Measurements from ENCODE around the gene P2RY8. TPM values are rescaled to one million over a fixed set of nuclear protein-coding genes. Genes with fewer than 3 reads are reported as not detected.
"Not testable (repeated sequence)": the region's sequence is repeated elsewhere in the genome, so short reads cannot be mapped to it uniquely, and the experiment has no call there.

The P2RY8 gene
- total and polyA plus RNA-seq, 5 donors, result 1.6 to 3.8 (median 2.2) TPM

DNA sequence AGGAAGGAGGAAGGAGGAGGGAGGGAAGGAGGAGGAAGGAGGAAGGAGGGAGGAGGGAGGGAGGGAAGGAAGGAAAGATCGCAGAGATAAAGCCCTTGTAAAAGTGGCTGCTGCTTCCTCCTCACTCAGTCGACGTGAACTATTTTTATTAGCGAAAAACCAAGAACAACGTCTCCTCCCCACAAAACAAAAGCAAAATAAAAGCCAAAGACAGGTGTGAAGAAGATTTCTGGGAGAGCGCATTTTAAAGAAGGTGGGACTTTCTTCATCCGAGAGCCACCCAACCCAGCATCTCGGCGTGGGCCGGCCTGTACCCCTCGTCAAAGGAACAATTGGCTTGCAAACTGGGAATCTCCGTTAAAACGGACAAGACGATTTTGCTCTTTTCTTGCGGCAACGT is 43.6 kb downstream of the P2RY8 start:
- no peak for DNase-seq
- intact Hi-C loops (cut with DNase I), result no loop called here
- no peaks in the 10 kb centered on the region for H3K9me3 ChIP-seq (ENCODE audit: control insufficient read depth, low read length)
- no peak overlapping the region for H3K4me3 ChIP-seq (ENCODE audit: low read length)
- H3K4me1 ChIP-seq (ENCODE audit: control insufficient read depth, insufficient read depth, low read length), result no peaks in the 10 kb centered on the region
- no peaks in the 10 kb centered on the region for H3K27me3 ChIP-seq (ENCODE audit: control insufficient read depth, insufficient read depth)
- 28% methylated on average over 16 of the region's 16 CpGs for WGBS
- no peak for ATAC-seq
- H3K27ac ChIP-seq (ENCODE audit: low read length), result peak overlapping the region; percentile 16

- WGBS, result 90% methylated on average over 9 of the region's 9 CpGs
- H3K27me3 ChIP-seq (ENCODE audit: control insufficient read depth, insufficient read depth), result no peaks in the 10 kb centered on the region
- no peak overlapping the region for H3K4me3 ChIP-seq (ENCODE audit: low read length)
- ATAC-seq (no peak), DNase-seq (no peak)
- no peak overlapping the region for H3K27ac ChIP-seq (ENCODE audit: low read length)
- intact Hi-C loops (cut with DNase I), result no loop called here
- H3K9me3 ChIP-seq (ENCODE audit: control insufficient read depth, low read length), result no peaks in the 10 kb centered on the region
- no peaks in the 10 kb centered on the region for H3K4me1 ChIP-seq (ENCODE audit: control insufficient read depth, insufficient read depth, low read length)
Measured at GRCh38 chrX:1492421-1493012, 44.5 kb downstream of the P2RY8 start.

DNA sequence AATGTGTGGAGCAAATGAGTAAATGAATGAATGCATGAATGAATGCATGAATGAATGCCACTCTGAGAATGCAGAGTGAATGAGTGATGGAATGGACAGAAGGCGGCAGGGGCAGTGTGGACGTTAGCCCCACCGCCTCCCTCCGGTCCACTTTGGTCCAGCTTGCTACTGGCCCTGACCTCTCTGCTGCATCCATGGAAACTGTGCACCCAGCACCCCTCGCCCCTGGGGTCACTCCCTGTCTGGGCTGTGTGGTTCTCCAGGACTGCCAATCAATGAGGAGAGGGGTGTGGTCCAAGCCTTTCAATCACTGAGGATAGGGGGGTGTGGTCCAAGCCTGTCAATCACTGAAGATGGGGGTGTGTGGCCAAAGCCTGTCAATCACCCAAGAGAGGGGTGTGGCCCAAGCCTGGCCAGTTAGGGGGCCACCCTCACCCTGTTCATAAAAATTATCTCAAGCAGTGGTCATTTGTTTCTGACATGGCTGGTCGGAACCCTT is 45.1 kb downstream of the P2RY8 start:
- DNase-seq (no peak), ATAC-seq (no peak)
- H3K27me3 ChIP-seq (ENCODE audit: control insufficient read depth, insufficient read depth), result no peaks in the 10 kb centered on the region
- H3K9me3 ChIP-seq (ENCODE audit: control insufficient read depth, low read length), result no peaks in the 10 kb centered on the region
- H3K4me3 ChIP-seq (ENCODE audit: low read length), result no peak overlapping the region
- H3K27ac ChIP-seq (ENCODE audit: low read length), result no peak overlapping the region
- intact Hi-C loops (cut with DNase I), result no loop called here
- no peaks in the 10 kb centered on the region for H3K4me1 ChIP-seq (ENCODE audit: control insufficient read depth, insufficient read depth, low read length)
- 86% methylated on average over 6 of the region's 6 CpGs for WGBS

GRCh38 chrX:1491248-1491647 is 45.7 kb downstream of the P2RY8 start:
- intact Hi-C loops (cut with DNase I); H3K27ac ChIP-seq (ENCODE audit: low read length); H3K27me3 ChIP-seq (ENCODE audit: control insufficient read depth, insufficient read depth); ATAC-seq; DNase-seq; H3K4me3 ChIP-seq (ENCODE audit: low read length); H3K4me1 ChIP-seq (ENCODE audit: control insufficient read depth, insufficient read depth, low read length); H3K9me3 ChIP-seq (ENCODE audit: control insufficient read depth, low read length): not testable (repeated sequence)
- 97% methylated on average over 4 of the region's 4 CpGs for WGBS

GRCh38 chrX:1490723-1491122 is 46.3 kb downstream of the P2RY8 start:
- WGBS, result 95% methylated on average over 1 of the region's 1 CpG
- H3K4me1 ChIP-seq (ENCODE audit: control insufficient read depth, insufficient read depth, low read length); H3K27me3 ChIP-seq (ENCODE audit: control insufficient read depth, insufficient read depth); H3K27ac ChIP-seq (ENCODE audit: low read length); H3K4me3 ChIP-seq (ENCODE audit: low read length); DNase-seq; intact Hi-C loops (cut with DNase I); ATAC-seq; H3K9me3 ChIP-seq (ENCODE audit: control insufficient read depth, low read length): not testable (repeated sequence)

DNA sequence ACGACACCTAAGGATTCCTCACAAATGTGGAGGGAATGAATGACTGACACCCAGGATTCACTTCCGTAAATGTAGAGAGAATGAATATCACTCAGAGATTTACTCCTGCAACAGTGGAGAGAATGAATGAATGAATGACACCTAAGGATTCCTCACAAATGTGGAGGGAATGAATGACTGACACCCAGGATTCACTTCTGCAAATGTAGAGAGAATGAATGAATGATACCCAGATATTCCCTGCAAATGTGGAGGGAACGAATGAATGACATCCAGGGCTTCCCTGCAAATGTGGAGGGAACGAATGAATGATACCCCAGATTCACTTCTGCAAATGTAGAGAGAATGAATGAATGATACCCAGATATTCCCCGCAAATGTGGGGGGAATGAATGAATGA is 47.6 kb downstream of the P2RY8 start:
- H3K9me3 ChIP-seq (ENCODE audit: control insufficient read depth, low read length); ATAC-seq; intact Hi-C loops (cut with DNase I); H3K27me3 ChIP-seq (ENCODE audit: control insufficient read depth, insufficient read depth); H3K4me1 ChIP-seq (ENCODE audit: control insufficient read depth, insufficient read depth, low read length); H3K27ac ChIP-seq (ENCODE audit: low read length); H3K4me3 ChIP-seq (ENCODE audit: low read length); DNase-seq: not testable (repeated sequence)
- WGBS, result 76% methylated on average over 5 of the region's 5 CpGs

DNA sequence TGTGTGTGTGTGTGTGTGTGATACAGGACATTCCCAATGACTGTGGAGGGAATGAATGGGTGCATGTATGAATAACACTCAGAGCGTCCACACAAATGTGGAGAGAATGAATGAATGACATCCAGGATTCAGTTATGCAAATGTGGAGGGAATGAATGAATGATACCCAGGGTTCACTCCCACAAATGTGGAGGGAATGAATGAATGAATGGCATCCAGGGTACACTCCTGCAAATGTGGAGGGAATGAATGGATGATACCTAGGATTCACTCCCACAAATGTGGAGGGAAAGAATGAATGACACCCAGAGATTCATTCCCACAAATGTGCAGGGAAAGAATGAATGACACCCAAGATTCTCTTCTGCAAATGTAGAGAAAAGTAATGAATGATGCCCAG is 48.2 kb downstream of the P2RY8 start:
- H3K9me3 ChIP-seq (ENCODE audit: control insufficient read depth, low read length), result no peaks in the 10 kb centered on the region
- DNase-seq, result no peak
- no peak overlapping the region for H3K4me3 ChIP-seq (ENCODE audit: low read length)
- no peak for ATAC-seq
- no peaks in the 10 kb centered on the region for H3K27me3 ChIP-seq (ENCODE audit: control insufficient read depth, insufficient read depth)
- intact Hi-C loops (cut with DNase I), result no loop called here
- WGBS, result 98% methylated on average over 1 of the region's 1 CpG
- no peaks in the 10 kb centered on the region for H3K4me1 ChIP-seq (ENCODE audit: control insufficient read depth, insufficient read depth, low read length)
- H3K27ac ChIP-seq (ENCODE audit: low read length), result no peak overlapping the region

DNA sequence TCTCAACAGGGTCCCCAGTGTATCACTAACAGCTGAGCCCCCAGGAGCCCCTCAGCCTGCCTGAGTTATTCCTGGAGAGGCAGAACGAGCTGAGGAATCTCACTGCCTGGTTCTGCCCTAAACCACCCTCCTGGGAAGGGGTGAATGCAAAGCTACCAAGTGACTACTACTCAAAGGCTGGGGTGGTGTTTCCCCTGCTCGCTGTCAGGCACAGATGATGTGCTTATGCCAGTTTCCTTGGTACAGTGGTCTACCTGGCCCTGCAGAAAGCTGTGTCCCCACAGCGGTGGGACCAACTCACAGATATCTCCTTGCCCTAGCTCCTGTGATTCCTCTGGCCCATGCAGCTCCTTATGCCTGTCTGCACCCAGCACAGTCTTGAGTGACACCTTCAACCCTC is 48.8 kb downstream of the P2RY8 start:
- H3K9me3 ChIP-seq (ENCODE audit: control insufficient read depth, low read length), result no peaks in the 10 kb centered on the region
- WGBS, result 81% methylated on average over 3 of the region's 3 CpGs
- DNase-seq (no peak), ATAC-seq (peak in 1 of 2 donors; percentile 17)
- no peaks in the 10 kb centered on the region for H3K4me1 ChIP-seq (ENCODE audit: control insufficient read depth, insufficient read depth, low read length)
- H3K4me3 ChIP-seq (ENCODE audit: low read length), result no peak overlapping the region
- H3K27me3 ChIP-seq (ENCODE audit: control insufficient read depth, insufficient read depth), result no peaks in the 10 kb centered on the region
- H3K27ac ChIP-seq (ENCODE audit: low read length), result peak overlapping the region; percentile 7
- intact Hi-C loops (cut with DNase I), result no loop called here

DNA sequence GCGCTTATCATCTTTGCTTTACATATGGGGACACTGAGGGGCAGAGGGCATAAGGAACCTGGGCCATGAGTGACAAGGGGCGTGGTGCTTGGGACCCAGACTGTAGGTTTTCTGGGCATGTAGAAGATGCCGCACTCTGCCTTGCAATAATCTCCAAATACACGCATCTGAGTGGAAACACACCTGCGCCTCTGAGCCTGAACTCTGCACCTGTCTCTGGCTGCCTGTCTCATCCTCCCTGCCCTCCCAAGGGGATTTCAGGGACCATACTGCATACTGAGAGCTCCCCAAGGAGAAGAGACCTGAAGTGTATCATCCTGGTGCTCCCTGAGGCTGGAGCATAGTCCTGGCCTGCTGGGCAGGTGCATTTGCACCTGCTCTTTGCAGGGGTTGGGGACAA is 49.6 kb downstream of the P2RY8 start:
- Histone ChIP-seq H3K27ac (ENCODE audit: low read length) (peak overlapping the region; percentile 54), H3K4me3 (ENCODE audit: low read length) (no peak overlapping the region), H3K9me3 (ENCODE audit: control insufficient read depth, low read length) (no peaks in the 10 kb centered on the region), H3K27me3 (ENCODE audit: control insufficient read depth, insufficient read depth) (no peaks in the 10 kb centered on the region), H3K4me1 (ENCODE audit: control insufficient read depth, insufficient read depth, low read length) (no peaks in the 10 kb centered on the region)
- ATAC-seq, result no peak
- DNase-seq, result no peak
- WGBS, result 75% methylated on average over 5 of the region's 5 CpGs
- intact Hi-C loops (cut with DNase I), result no loop called here

DNA sequence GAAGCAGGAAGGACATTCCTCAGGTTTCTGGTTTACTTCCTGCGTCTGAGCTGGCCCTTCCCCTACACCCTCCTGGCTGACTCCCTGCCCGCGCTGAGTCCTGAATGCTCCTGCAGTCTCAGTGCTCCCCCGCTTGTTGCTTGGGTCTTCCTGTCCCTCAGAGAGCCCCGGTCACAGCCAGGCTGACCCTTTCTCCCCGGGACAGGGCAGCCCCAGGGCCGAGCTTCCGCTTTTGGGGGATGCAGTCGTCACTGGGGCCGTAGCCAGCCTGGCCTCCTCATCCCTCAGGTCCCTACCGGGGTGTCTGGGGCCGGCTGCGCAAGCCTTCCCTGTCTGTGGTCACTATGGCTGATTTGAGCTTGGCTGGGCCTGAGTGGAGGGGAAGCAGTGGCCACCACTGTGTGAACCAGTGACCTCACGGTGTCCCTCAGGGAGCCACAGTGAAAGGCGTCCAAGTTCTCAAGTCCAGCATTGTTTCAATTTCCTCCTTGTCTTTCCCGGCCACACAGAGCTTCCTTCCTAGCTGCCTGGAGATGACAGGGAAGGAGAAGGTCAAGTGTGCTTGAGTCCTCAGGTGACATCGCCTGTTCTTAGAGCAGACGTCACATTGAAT is 50.1 kb downstream of the P2RY8 start:
- Histone ChIP-seq H3K27ac (ENCODE audit: low read length) (peak overlapping the region; percentile 19), H3K4me1 (ENCODE audit: control insufficient read depth, insufficient read depth, low read length) (no peaks in the 10 kb centered on the region), H3K9me3 (ENCODE audit: control insufficient read depth, low read length) (no peaks in the 10 kb centered on the region), H3K4me3 (ENCODE audit: low read length) (no peak overlapping the region), H3K27me3 (ENCODE audit: control insufficient read depth, insufficient read depth) (no peaks in the 10 kb centered on the region)
- peak; percentile 67 to 78 (median 76) for DNase-seq
- WGBS, result 46% methylated on average over 18 of the region's 18 CpGs
- intact Hi-C loops (cut with DNase I), result no loop called here
- peak; percentile 92 to 97 for ATAC-seq

DNA sequence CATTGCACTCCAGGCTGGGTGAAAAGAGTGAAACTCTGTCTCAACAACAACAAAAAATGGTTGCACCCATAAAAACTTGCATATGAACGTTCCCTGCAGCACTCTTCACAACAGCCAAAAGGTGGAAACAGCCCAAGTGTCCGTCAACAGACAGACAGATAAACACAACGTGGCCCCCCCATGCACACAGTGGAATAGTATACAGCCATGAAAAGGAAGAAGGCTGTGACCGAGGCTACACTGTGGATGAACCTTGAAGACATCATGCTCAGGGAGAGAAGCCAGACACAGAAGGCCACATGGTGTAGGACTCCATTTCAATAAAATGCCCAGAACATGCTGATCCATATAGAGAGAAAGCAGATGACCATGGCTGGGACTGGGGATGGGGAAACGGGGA is 50.8 kb downstream of the P2RY8 start:
- Histone ChIP-seq H3K27me3 (ENCODE audit: control insufficient read depth, insufficient read depth) (no peaks in the 10 kb centered on the region), H3K4me1 (ENCODE audit: control insufficient read depth, insufficient read depth, low read length) (no peaks in the 10 kb centered on the region), H3K4me3 (ENCODE audit: low read length) (no peak overlapping the region), H3K9me3 (ENCODE audit: control insufficient read depth, low read length) (no peaks in the 10 kb centered on the region), H3K27ac (ENCODE audit: low read length) (peak overlapping the region; percentile 75)
- DNase-seq (no peak), ATAC-seq (no peak)
- WGBS, result 70% methylated on average over 5 of the region's 5 CpGs
- intact Hi-C loops (cut with DNase I), result no loop called here

All from right cardiac atrium (tissue), 5 donors.